WTC11 (cell line): ENCODE measurements around the gene CYP27A1.

Source experiments
- ATF1 ChIP-seq: sonication (generic); formaldehyde crosslinking; IDR thresholded peaks from 2 replicates; pipeline ENCODE4 v1.8.1; 2023; ENCODE audit warnings: mild to moderate bottlenecking, moderate library complexity, missing genetic modification reagents
- CTCF ChIP-seq: fragments of 200-600 bp; IDR thresholded peaks from 2 replicates; pipeline ENCODE4 v1.8.0; 2022; ENCODE audit warnings: antibody characterized with exemption
- E2F5 ChIP-seq: sonication (generic); formaldehyde crosslinking; IDR thresholded peaks from 2 replicates; pipeline ENCODE4 v1.8.1; 2022; ENCODE audit warnings: mild to moderate bottlenecking, moderate library complexity, missing genetic modification reagents
- FOXK1 ChIP-seq: sonication (generic); formaldehyde crosslinking; IDR thresholded peaks from 2 replicates; pipeline ENCODE4 v1.8.0; 2022; ENCODE audit warnings: mild to moderate bottlenecking, moderate library complexity, missing genetic modification reagents
- MAX ChIP-seq: sonication (generic); formaldehyde crosslinking; IDR thresholded peaks from 2 replicates; pipeline ENCODE4 v1.8.0; 2022; ENCODE audit warnings: mild to moderate bottlenecking, missing genetic modification reagents
- MXD4 ChIP-seq: fragments of 250-450 bp; sonication (Bioruptor Pico); IDR thresholded peaks from 2 replicates; pipeline ENCODE4 v1.8.0; 2021; ENCODE audit warnings: mild to moderate bottlenecking, moderate library complexity, borderline replicate concordance
- NR1H2 ChIP-seq: sonication (generic); formaldehyde crosslinking; IDR thresholded peaks from 2 replicates; pipeline ENCODE4 v1.9.0; 2021; ENCODE audit warnings: mild to moderate bottlenecking, moderate library complexity, missing genetic modification reagents
- ZNF121 ChIP-seq: sonication (generic); formaldehyde crosslinking; IDR thresholded peaks from 2 replicates; pipeline ENCODE4 v1.8.0; 2023; ENCODE audit warnings: missing genetic modification reagents
- ZNF416 ChIP-seq: fragments of 250-450 bp; sonication (Bioruptor Pico); IDR thresholded peaks from 2 replicates; pipeline ENCODE4 v1.9.0; 2021; ENCODE audit warnings: mild to moderate bottlenecking, inconsistent platforms
- TF ChIP-seq, protein P1 (sequence below): sonication (generic); formaldehyde crosslinking; IDR thresholded peaks from 2 replicates; pipeline ENCODE4 v1.8.1; 2022; ENCODE audit warnings: low read depth, missing genetic modification reagents, borderline replicate concordance
- TF ChIP-seq, protein P2 (sequence below): sonication (generic); formaldehyde crosslinking; IDR thresholded peaks from 2 replicates; pipeline ENCODE4 v1.8.1; 2023; ENCODE audit warnings: mild to moderate bottlenecking, missing genetic modification reagents

GRCh38 chr2:218786133-218786532, 4.2 kb downstream of the CYP27A1 start:
- no peak for TF ChIP-seq CTCF
- TF ChIP-seq E2F5 (CRISPR knock-in tag), result no peak
- no peak for TF ChIP-seq ZNF121 (CRISPR knock-in tag)
- TF ChIP-seq, protein P1, sequence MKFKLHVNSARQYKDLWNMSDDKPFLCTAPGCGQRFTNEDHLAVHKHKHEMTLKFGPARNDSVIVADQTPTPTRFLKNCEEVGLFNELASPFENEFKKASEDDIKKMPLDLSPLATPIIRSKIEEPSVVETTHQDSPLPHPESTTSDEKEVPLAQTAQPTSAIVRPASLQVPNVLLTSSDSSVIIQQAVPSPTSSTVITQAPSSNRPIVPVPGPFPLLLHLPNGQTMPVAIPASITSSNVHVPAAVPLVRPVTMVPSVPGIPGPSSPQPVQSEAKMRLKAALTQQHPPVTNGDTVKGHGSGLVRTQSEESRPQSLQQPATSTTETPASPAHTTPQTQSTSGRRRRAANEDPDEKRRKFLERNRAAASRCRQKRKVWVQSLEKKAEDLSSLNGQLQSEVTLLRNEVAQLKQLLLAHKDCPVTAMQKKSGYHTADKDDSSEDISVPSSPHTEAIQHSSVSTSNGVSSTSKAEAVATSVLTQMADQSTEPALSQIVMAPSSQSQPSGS (CRISPR knock-in tag), result no peak
- TF ChIP-seq ZNF416 (CRISPR knock-in tag), result no peak
- no peak for TF ChIP-seq MAX (CRISPR knock-in tag)
- no peak for TF ChIP-seq MXD4 (CRISPR knock-in tag)
- TF ChIP-seq NR1H2 (CRISPR knock-in tag), result no peak
- TF ChIP-seq FOXK1, result no peak
- TF ChIP-seq ATF1, result no peak
- TF ChIP-seq, protein P2, sequence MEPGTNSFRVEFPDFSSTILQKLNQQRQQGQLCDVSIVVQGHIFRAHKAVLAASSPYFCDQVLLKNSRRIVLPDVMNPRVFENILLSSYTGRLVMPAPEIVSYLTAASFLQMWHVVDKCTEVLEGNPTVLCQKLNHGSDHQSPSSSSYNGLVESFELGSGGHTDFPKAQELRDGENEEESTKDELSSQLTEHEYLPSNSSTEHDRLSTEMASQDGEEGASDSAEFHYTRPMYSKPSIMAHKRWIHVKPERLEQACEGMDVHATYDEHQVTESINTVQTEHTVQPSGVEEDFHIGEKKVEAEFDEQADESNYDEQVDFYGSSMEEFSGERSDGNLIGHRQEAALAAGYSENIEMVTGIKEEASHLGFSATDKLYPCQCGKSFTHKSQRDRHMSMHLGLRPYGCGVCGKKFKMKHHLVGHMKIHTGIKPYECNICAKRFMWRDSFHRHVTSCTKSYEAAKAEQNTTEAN (CRISPR knock-in tag), result no peak
